Activated naive CD8-positive, alpha-beta T cell treated with anti-CD3 and anti-CD28 coated beads, Interleukin-2, amount 50 U/mL, for 24 hours (primary cell): ENCODE data around the gene NT5C3B.
"Not testable (repeated sequence)": the region's sequence is repeated elsewhere in the genome, so short reads cannot be mapped to it uniquely, and the experiment has no call there.

Experiments
- ATAC-seq: fragments of 150-1000 bp; cut with Tn5 transposase; one replicate; pipeline ENCODE4 v1.10.0; 2021
- DNase-seq: peaks from one replicate; pipeline ENCODE4 v3.0.0; 2021
- H3K27ac Mint-ChIP-seq: one replicate; pipeline ENCODE4 v1.8.0; 2021; ENCODE audit warnings: mild to moderate bottlenecking, mixed read lengths
- H3K27me3 Mint-ChIP-seq: one replicate; pipeline ENCODE4 v1.8.0; 2021; ENCODE audit warnings: mixed read lengths
- H3K36me3 Mint-ChIP-seq: one replicate; pipeline ENCODE4 v1.8.0; 2021; ENCODE audit warnings: low read depth, mixed read lengths
- H3K4me1 Mint-ChIP-seq: one replicate; pipeline ENCODE4 v1.8.0; 2021; ENCODE audit warnings: mixed read lengths
- H3K4me3 Mint-ChIP-seq: one replicate; pipeline ENCODE4 v1.8.0; 2021; ENCODE audit warnings: mild to moderate bottlenecking, moderate library complexity, mixed read lengths
- H3K9me3 Mint-ChIP-seq: one replicate; pipeline ENCODE4 v1.8.0; 2021; ENCODE audit warnings: mixed read lengths

Gene NT5C3B

DNA sequence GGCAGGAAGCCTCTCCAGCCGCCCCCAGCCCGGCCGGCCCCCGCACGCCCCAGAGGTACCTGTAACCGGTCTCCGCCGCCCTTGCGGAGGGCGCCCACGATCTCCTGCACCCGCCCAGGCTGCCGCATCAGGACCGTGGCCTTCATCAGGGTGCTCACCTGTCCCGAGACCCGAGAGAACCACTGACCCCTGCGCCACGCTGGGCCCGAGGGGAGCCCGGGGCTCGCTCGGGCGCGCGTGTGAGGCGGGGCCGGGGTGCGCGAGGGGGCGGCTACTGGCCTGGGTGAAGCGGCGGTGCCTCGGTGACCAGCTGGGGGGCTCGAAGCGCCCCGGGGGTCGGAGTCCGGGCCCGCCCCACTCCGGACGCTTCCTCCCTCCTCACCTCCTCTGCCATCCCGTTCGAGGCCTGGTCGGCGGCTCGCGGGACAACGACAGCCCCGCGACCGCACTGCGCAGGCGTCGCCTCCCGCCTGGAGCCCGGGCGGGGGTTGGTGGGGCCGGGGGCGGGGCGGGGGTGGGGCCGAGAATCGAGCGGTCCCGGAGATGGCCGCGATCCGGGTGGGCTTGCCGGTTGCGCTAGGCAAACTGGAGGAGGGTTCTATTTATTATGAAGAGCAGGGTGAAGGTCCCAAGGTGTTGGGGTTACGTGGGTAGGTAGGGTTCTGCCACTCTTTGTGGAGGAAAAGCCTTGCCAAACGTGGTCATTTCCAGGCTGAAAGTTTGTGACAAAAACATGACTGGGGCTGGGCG, at the start of gene NT5C3B:
Gene NT5C3B (minus strand): TSS at position 433 of the 750 bp plus-strand sequence. CDS start 39 bp downstream, at position 394.
- peak within 1 kb of the TSS; percentile 81 for H3K27ac Mint-ChIP-seq
- ATAC-seq (peak; percentile 68), DNase-seq (peak; percentile 57)
- peaks cover 3% of the 10 kb centered on the region for H3K27me3 Mint-ChIP-seq
- H3K4me1 Mint-ChIP-seq = peaks cover 13% of the 10 kb centered on the region
- H3K36me3 Mint-ChIP-seq = peaks cover 7% of the 10 kb centered on the region
- H3K4me3 Mint-ChIP-seq = peak within 1 kb of the TSS; percentile 86
- H3K9me3 Mint-ChIP-seq = no peaks in the 10 kb centered on the region

DNA sequence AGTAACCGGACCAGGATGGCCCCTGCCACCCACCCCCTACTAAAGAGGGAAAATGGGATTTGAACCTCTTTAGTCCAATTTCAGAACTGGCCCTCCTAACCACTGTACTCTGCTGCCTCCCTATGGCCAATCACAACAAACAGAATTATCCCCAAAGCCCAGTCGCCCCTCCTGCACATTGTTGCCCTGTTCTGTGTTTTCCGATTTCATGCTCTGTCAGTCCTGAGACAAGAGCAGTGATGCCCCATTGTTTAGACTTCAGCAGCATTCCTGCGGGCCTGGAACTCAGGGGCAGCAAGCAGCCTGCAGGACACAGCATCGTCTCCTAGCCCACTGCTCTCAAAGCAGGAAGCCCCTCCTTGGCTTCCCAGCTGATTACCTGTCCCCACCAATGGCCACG, 49.7 kb upstream of the NT5C3B start:
- no peak overlapping the region for H3K4me3 Mint-ChIP-seq

DNA sequence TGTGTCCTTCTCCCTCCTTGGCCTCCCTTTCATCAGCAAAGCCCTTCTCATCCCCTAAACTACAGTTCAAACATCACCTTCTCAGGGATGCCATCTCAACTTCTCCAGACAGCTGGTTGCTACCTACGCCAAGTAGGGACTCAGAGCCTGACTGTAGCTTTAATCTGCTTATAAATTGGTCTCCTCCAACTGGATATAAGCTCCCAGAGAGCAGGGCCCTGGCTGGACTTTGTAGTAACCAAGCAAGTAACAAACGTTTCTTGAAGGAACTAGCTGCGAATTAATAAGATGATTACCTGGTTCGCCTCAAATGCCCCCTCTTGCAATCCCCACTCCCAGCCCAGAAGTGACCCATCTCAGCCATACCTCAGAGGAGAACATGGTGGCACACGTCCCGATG, 46.7 kb upstream of the NT5C3B start:
- Mint-ChIP-seq H3K27ac (no peak overlapping the region), H3K27me3 (no peaks in the 10 kb centered on the region), H3K36me3 (peaks cover 62% of the 10 kb centered on the region), H3K4me1 (no peaks in the 10 kb centered on the region), H3K4me3 (no peak overlapping the region), H3K9me3 (no peaks in the 10 kb centered on the region)
- DNase-seq (no peak), ATAC-seq (no peak)

More for the DNA sequence above, 49.7 kb upstream of the NT5C3B start:
- Mint-ChIP-seq H3K4me1 (no peaks in the 10 kb centered on the region), H3K36me3 (peaks cover 56% of the 10 kb centered on the region), H3K27me3 (no peaks in the 10 kb centered on the region), H3K9me3 (no peaks in the 10 kb centered on the region), H3K27ac (no peak overlapping the region)
- no peak for ATAC-seq
- no peak for DNase-seq

DNA sequence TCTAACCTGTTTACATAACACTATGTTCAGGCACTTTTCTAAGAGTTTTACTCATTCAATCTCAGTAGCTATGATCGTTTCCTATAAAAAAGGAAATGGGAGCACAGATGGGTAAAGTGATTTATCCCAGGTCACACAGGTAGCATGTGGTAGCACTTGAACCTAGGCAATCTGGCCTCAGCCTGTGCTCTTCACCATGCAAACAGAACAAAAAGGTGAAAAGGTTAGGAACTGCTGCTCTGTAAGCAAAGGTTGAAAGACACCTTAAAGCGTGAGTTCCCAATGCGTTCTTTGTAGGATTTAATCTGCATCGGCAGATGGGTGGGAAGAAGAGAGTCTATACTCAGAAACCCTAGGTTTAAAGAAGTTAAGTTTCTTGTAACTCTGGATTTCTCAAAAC, 44.1 kb upstream of the NT5C3B start:
- Mint-ChIP-seq H3K27ac (no peak overlapping the region), H3K4me3 (no peak overlapping the region), H3K36me3 (peaks cover 55% of the 10 kb centered on the region), H3K9me3 (no peaks in the 10 kb centered on the region), H3K27me3 (no peaks in the 10 kb centered on the region), H3K4me1 (no peaks in the 10 kb centered on the region)
- DNase-seq (no peak), ATAC-seq (no peak)

DNA sequence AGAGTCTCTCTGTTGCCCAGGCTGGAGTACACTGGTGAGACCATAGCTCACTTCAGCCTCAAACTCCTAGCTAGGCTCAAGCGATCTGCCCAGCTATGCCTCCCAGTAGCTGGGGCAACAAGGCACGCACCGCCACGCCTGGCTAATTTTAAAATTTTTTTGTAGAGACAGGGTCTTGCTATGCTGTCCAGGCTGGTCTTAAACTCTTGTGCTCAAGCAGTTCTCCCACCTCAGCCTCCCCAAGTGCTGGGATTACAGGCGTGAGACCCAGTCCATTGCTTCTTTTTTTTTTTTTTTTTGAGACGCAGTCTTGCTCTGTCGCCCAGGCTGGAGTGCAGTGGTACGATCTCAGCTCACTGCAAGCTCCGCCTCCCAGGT, 38.2 kb upstream of the NT5C3B start:
- not testable (repeated sequence) for H3K27ac Mint-ChIP-seq, DNase-seq, H3K27me3 Mint-ChIP-seq, ATAC-seq, H3K4me3 Mint-ChIP-seq, H3K9me3 Mint-ChIP-seq
- Mint-ChIP-seq H3K36me3 (peaks cover 59% of the 10 kb centered on the region), H3K4me1 (peaks cover 18% of the 10 kb centered on the region)

DNA sequence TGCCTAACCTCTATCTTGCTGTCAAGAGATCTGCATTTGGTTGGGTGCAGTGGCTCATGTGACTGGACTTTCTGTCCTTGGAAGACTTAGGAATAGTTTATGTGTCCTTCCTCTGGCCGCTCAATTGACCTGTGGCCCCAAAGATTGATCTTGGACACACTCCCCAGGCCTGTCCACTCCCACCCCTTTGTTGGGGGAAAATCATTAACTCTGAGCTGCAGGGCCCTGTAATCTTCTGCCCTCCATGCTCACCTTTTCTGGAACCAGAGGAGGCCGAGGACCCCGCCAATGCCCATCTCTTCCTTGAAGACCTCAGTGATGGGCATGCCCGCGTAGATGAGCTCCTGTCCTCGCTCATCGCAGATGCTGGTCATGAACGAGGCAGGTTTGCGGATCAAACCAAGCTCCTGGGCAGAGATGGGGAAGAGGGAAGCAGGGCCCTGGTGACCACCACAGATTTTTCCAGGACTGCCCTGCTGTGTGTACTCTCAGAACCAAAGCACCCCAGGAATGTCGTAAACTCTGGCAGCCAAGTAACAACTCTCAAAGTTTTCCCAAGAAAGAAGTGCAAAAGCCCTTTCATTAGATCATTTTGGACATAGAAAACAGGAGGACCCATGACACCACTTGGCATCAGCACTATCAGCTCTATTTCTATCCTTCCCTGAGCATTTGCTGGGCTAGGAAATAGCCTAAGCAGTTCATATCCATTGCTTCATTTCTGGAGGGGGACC, 37.7 kb upstream of the NT5C3B start:
- peaks cover 23% of the 10 kb centered on the region for H3K4me1 Mint-ChIP-seq
- H3K9me3 Mint-ChIP-seq = no peaks in the 10 kb centered on the region
- H3K27me3 Mint-ChIP-seq = no peaks in the 10 kb centered on the region
- no peak overlapping the region for H3K4me3 Mint-ChIP-seq
- no peak for DNase-seq
- H3K36me3 Mint-ChIP-seq = peaks cover 61% of the 10 kb centered on the region
- H3K27ac Mint-ChIP-seq = no peak overlapping the region
- no peak for ATAC-seq

DNA sequence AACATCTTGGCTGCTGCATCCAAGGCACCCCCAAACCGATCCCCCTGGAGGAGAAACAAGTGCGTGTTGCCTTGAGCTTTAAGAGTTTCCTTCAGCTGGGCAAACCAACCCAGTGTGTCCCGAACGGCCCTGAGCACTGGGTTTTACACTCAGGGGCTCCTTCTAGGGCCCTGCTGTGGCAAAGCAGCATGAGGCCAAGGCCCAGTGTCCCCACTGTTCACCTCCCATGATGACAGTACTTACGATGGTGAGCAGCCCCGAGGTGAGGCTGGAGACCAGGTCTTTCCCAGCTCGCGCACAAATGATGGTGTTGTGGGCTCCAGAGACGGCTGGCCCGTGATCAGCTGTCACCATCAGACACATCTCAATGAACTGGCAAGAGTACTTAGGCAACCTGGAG, 35.8 kb upstream of the NT5C3B start:
- H3K27ac Mint-ChIP-seq = peak overlapping the region; percentile 42
- no peak for DNase-seq
- peaks cover 40% of the 10 kb centered on the region for H3K4me1 Mint-ChIP-seq
- no peaks in the 10 kb centered on the region for H3K9me3 Mint-ChIP-seq
- H3K36me3 Mint-ChIP-seq = peaks cover 59% of the 10 kb centered on the region
- H3K4me3 Mint-ChIP-seq = no peak overlapping the region
- ATAC-seq = no peak
- no peaks in the 10 kb centered on the region for H3K27me3 Mint-ChIP-seq

DNA sequence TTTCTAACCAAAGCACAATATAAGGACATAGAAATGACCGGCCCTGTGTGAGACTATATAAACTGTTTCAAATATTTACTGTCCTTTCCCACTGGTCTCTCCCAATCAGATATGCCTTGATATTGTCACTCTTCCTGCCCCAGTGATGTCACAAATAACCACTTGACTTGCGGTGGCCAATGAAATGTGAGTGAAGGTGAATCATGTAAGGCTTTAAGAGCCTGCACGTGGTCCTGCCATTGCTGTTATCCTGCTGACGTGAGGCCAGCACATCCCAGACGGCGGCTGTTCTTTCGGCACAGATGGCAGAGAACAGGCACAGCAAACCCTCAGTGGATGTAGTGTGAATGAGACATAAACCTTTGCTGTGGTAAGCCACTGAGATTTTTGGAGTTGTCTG, 34.6 kb upstream of the NT5C3B start:
- no peaks in the 10 kb centered on the region for H3K9me3 Mint-ChIP-seq
- no peaks in the 10 kb centered on the region for H3K27me3 Mint-ChIP-seq
- DNase-seq (no peak), ATAC-seq (no peak)
- H3K4me1 Mint-ChIP-seq = peaks cover 40% of the 10 kb centered on the region
- H3K27ac Mint-ChIP-seq = peak overlapping the region; percentile 91
- no peak overlapping the region for H3K4me3 Mint-ChIP-seq
- peaks cover 56% of the 10 kb centered on the region for H3K36me3 Mint-ChIP-seq

DNA sequence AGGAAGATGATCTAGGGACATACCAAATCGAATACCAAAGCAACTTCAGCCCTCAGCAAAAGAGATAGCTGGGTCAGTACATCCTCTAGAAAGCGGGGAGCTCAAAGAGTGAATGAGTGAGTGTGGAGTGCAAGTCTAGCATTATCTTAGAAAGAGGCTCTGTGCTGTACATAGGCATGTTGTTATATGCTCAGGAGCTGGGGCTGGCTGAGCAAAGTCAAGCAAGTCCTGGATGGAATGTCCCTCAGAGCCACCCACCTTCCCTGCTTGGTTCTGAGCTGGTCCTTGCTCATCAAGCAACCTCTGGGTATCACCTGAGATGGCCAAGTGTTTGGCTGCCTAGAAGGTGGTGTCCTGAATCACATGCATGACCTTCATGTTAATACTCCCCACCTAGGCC, 34.1 kb upstream of the NT5C3B start:
- DNase-seq (no peak), ATAC-seq (no peak)
- H3K27me3 Mint-ChIP-seq = no peaks in the 10 kb centered on the region
- H3K36me3 Mint-ChIP-seq = peaks cover 58% of the 10 kb centered on the region
- H3K27ac Mint-ChIP-seq = peak overlapping the region; percentile 91
- no peak overlapping the region for H3K4me3 Mint-ChIP-seq
- H3K4me1 Mint-ChIP-seq = peaks cover 43% of the 10 kb centered on the region
- H3K9me3 Mint-ChIP-seq = no peaks in the 10 kb centered on the region

DNA sequence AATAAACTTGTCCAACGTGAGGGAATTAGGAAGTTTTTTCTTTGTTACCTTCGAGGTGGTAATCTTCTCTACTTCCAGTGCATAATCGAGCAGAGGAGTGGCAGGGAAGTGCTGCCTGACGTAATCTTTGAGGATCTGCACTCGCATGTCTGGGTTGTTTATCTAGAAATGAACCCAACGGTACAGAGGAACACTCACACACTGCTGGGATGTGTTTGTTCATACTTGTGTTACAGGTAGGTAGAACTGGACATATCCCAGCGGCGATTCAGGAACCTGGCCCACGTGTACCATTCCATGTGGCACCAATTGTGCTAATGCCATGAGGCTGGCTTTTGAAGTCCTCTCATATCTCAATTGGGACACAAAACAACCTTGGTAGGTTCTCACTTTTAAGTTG, 33.4 kb upstream of the NT5C3B start:
- H3K4me1 Mint-ChIP-seq = peaks cover 43% of the 10 kb centered on the region
- no peaks in the 10 kb centered on the region for H3K9me3 Mint-ChIP-seq
- DNase-seq (no peak), ATAC-seq (no peak)
- no peak overlapping the region for H3K4me3 Mint-ChIP-seq
- peak overlapping the region; percentile 91 for H3K27ac Mint-ChIP-seq
- H3K36me3 Mint-ChIP-seq = peaks cover 54% of the 10 kb centered on the region
- H3K27me3 Mint-ChIP-seq = no peaks in the 10 kb centered on the region

DNA sequence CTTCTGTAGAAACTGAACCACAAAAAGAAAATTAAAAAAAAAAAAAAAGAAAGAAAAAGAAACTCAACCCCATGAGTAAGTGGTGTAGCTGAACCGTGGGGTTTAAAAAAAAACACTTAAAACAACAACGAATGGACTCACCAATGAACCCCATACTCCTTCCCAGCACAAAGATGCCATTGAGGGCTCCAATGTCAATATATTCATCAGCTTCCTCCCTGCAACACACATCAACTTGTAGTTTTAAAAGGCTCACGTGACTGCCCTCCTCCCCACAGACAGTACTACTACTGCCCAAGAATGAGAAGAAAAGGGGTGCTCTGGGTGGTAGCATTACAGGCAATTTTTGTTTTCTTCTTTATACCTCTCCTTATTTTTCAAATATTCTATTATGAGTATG, 32.5 kb upstream of the NT5C3B start:
- ATAC-seq (no peak), DNase-seq (no peak)
- H3K4me3 Mint-ChIP-seq = peak overlapping the region; percentile 57
- peak overlapping the region; percentile 91 for H3K27ac Mint-ChIP-seq
- H3K27me3 Mint-ChIP-seq = no peaks in the 10 kb centered on the region
- H3K4me1 Mint-ChIP-seq = peaks cover 43% of the 10 kb centered on the region
- no peaks in the 10 kb centered on the region for H3K9me3 Mint-ChIP-seq
- H3K36me3 Mint-ChIP-seq = peaks cover 52% of the 10 kb centered on the region

DNA sequence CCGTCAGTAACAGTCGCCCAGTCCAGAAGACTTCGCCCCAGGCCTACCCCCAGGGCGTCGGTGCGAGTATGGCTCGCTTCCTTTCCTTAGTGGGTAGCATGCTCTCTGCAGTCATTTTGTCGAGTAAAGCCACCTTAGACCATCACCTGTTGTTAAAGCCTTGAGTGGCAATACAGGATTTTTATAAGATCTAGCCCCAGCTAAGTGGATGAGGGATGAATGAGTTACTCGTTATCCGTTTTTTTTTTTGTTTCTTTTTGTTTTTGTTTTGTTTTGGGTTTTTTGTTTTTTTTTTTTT, 29.5 kb upstream of the NT5C3B start:
- H3K4me1 Mint-ChIP-seq = peaks cover 52% of the 10 kb centered on the region
- H3K4me3 Mint-ChIP-seq = no peak overlapping the region
- H3K27me3 Mint-ChIP-seq = no peaks in the 10 kb centered on the region
- DNase-seq = no peak
- H3K27ac Mint-ChIP-seq = peak overlapping the region; percentile 83
- peak; percentile 2 for ATAC-seq
- no peaks in the 10 kb centered on the region for H3K9me3 Mint-ChIP-seq
- H3K36me3 Mint-ChIP-seq = peaks cover 30% of the 10 kb centered on the region

DNA sequence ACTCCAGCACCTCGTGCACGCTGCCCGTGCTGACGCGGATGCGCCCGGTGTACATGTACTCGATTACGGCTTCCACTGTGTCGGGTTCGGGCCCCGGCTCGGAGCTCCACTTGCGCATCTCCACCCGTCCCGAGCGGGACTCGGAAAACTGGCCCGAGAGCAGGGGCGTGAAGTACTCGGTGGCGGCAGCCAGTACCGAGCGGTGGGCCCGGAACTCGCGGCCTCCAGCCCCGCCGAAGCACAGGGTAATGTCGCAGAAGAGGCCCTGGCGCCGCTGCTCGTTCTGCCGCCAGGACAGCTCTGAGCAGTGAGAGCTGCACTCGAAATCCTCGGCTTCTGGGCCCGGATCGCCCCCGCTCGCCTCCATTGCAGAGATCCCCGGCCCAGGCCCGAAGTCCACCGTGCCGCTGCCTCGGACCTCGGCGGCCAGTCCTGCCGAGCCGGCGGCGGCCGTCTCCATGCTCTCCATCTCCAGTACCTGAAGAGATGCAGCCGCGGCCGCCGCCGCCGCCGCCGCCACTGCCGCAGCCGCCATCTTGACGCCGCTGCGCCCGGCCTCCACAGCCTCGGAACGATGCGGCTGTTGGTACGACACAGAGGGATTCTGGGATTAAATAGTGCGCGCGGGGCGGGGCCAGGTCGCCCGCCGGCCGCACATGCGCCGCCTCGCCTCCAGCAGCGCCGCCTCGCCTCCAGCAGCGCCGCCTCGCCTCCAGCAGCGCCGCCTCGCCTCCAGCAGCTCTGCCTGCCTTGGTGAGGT, 29.0 kb upstream of the NT5C3B start, which contains the start of gene KLHL11:
Gene KLHL11 (minus strand): TSS at position 588 of the 760 bp plus-strand sequence. CDS start 53 bp downstream, at position 535.
- Mint-ChIP-seq H3K4me3 (no peak within 1 kb of the TSS), H3K27ac (peak within 1 kb of the TSS; percentile 83), H3K36me3 (peaks cover 28% of the 10 kb centered on the region), H3K27me3 (no peaks in the 10 kb centered on the region), H3K4me1 (peaks cover 50% of the 10 kb centered on the region), H3K9me3 (no peaks in the 10 kb centered on the region)
- ATAC-seq = peak; percentile 87
- DNase-seq = peak; percentile 89

DNA sequence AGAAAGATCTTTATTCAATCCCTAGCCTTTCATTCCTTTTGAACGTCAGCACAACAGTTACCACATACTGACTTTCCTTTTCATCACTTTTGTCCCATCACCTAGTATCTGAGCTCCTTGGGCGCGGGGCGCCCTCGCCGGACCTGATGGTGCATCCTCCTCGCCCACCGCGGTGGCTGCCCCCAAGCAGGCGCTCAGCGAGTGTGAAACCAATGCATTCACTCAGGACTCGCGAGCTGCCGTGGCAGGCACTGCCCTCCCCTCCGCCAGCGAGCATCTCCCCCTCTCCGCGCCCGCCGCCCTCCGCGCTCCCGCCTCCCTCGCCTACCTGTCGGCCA, 28.4 kb upstream of the NT5C3B start:
- H3K9me3 Mint-ChIP-seq = no peaks in the 10 kb centered on the region
- no peak overlapping the region for H3K27ac Mint-ChIP-seq
- no peaks in the 10 kb centered on the region for H3K27me3 Mint-ChIP-seq
- ATAC-seq = peak; percentile 26
- DNase-seq = no peak
- H3K4me3 Mint-ChIP-seq = no peak overlapping the region
- H3K4me1 Mint-ChIP-seq = peaks cover 46% of the 10 kb centered on the region
- H3K36me3 Mint-ChIP-seq = peaks cover 26% of the 10 kb centered on the region
